PC-3 (cell line): Measurements from ENCODE around the gene SCN9A. TPM values are rescaled to one million over a fixed set of nuclear protein-coding genes. Genes with fewer than 3 reads are reported as not detected.

Source experiments
- ATAC-seq: fragments of 200-7000 bp; cut with Tn5 transposase; 2 replicates; pipeline ENCODE4 v1.9.1; 2020; ENCODE audit warnings: mild to moderate bottlenecking, moderate library complexity
- BruUV-seq: library from RNA; stranded (reverse); fragments of 400-500 nt; replicated peaks from 2 replicates; lab custom pipeline; 2021; lab: Mats Ljungman, UMichigan
- CTCF ChIA-PET: fragments of 300-600 bp; sonication (Branson Sonifier 250); formaldehyde crosslinking; loops from one replicate; lab custom pipeline; 2022; ENCODE audit warnings: antibody characterized with exemption; lab: Charles Lee
- POLR2A ChIA-PET: fragments of 300-600 bp; sonication (Branson Sonifier 250); formaldehyde crosslinking; loops from one replicate; lab custom pipeline; 2022; ENCODE audit warnings: antibody characterized with exemption; ENCODE audit not compliant: unreplicated experiment; lab: Charles Lee
- DNase-seq: peaks from one replicate; pipeline ENCODE4 v3.0.0-alpha.2; 2015
- H2AFZ ChIP-seq: fragments of 300-600 bp; sonication (generic); 2 replicates; pipeline ENCODE4 v1.6.0; 2016; ENCODE audit warnings: antibody characterized with exemption, low read length
- H3F3A ChIP-seq: fragments of 300-600 bp; sonication (generic); one replicate; pipeline ENCODE4 v1.6.0; 2017; ENCODE audit warnings: antibody characterized with exemption, low read length, control low read depth, mild to moderate bottlenecking; ENCODE audit not compliant: unreplicated experiment
- H3K27ac ChIP-seq: fragments of 300-600 bp; sonication (generic); 2 replicates; pipeline ENCODE4 v1.5.1; 2016; ENCODE audit warnings: mild to moderate bottlenecking, low read length
- H3K27me3 ChIP-seq: fragments of 300-600 bp; sonication (generic); 2 replicates; pipeline ENCODE4 v1.6.1; 2016; ENCODE audit warnings: low read length, mixed read lengths
- H3K36me3 ChIP-seq: fragments of 300-600 bp; sonication (generic); 2 replicates; pipeline ENCODE4 v1.6.1; 2016; ENCODE audit warnings: low read depth, mixed run types, low read length, mixed read lengths
- H3K4me1 ChIP-seq: fragments of 300-600 bp; sonication (generic); 2 replicates; pipeline ENCODE4 v1.5.1; 2016; ENCODE audit warnings: low read length; ENCODE audit not compliant: insufficient read depth
- H3K4me2 ChIP-seq: fragments of 300-600 bp; sonication (generic); 2 replicates; pipeline ENCODE4 v1.6.0; 2016; ENCODE audit warnings: low read length
- H3K4me3 ChIP-seq: fragments of 300-600 bp; sonication (generic); 2 replicates; pipeline ENCODE4 v1.5.1; 2016; ENCODE audit warnings: mild to moderate bottlenecking, low read length, mixed read lengths
- H3K79me2 ChIP-seq: fragments of 300-600 bp; sonication (generic); 2 replicates; pipeline ENCODE4 v1.6.1; 2017; ENCODE audit warnings: low read length, mixed read lengths
- H3K9ac ChIP-seq: fragments of 300-600 bp; sonication (generic); 2 replicates; pipeline ENCODE4 v1.6.0; 2016; ENCODE audit warnings: mild to moderate bottlenecking, low read length
- H3K9me2 ChIP-seq: fragments of 300-600 bp; sonication (generic); replicated peaks from 2 replicates; pipeline ENCODE4 v1.6.1; 2016; ENCODE audit warnings: mixed run types, low read length, mixed read lengths
- H3K9me3 ChIP-seq: fragments of 300-600 bp; sonication (generic); 2 replicates; pipeline ENCODE4 v1.6.1; 2016; ENCODE audit warnings: low read length, mixed read lengths
- H4K20me1 ChIP-seq: fragments of 300-600 bp; sonication (generic); 2 replicates; pipeline ENCODE4 v1.6.1; 2016; ENCODE audit warnings: low read length, mixed read lengths
- EZH2 ChIP-seq: fragments of 300-600 bp; sonication (generic); IDR thresholded peaks from one replicate; pipeline ENCODE4 v1.6.1; 2017; ENCODE audit warnings: antibody characterized with exemption, mild to moderate bottlenecking, low read length; ENCODE audit not compliant: unreplicated experiment
- EZH2phosphoT487 ChIP-seq: fragments of 300-600 bp; sonication (generic); IDR thresholded peaks from 2 replicates; pipeline ENCODE4 v1.6.1; 2018; ENCODE audit warnings: mild to moderate bottlenecking, antibody characterized with exemption, low read length, borderline replicate concordance
- intact Hi-C: fragments of 100-400 bp; cut with micrococcal nuclease; formaldehyde crosslinking; loops from 2 replicates; pipeline ENCODE4 v1.9.0; 2023
- total RNA-seq: library from RNA; depleted of rRNA; stranded (reverse); fragments of >200 nt; gene quantifications from 2 replicates; pipeline ENCODE4 v1.2.3, GENCODE V29; 2014
- TF ChIP-seq, protein P1 (sequence below): fragments of 300-600 bp; sonication (generic); conservative IDR thresholded peaks from 2 replicates; pipeline ENCODE4 v1.5.1; 2017; ENCODE audit warnings: antibody characterized with exemption, low read depth, mild to moderate bottlenecking, low read length

The SCN9A gene
- total RNA-seq, 1 experiment from 2014 or later, result 7.0 TPM

DNA sequence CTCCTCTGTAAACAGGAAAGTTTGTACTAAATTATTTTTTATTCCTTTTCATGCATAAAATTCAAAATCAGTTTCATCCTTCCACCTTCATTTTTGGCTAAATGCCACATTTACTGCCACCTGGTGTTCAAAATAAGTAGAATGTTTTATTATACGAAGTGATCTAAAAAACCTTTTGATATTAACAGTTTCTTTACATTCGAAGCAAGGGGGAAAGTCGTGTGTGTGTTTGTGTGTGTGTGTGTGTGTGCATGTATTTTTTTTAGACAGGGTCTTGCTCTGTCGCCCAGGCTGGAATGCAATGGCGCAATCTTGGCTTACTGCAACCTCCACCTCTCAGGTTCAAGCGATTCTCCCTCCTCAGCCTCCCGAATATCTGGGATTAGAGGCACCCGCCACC is 9.0 kb upstream of the SCN9A start:
- Histone ChIP-seq H3K79me2 (no peaks in the 10 kb centered on the region), H4K20me1 (no peaks in the 10 kb centered on the region), H3K27me3 (no peaks in the 10 kb centered on the region), H3K4me1 (no peaks in the 10 kb centered on the region), H3K9me3 (no peaks in the 10 kb centered on the region), H3K27ac (no peak overlapping the region), H3F3A (no peaks in the 10 kb centered on the region), H3K4me3 (no peak overlapping the region), H3K9me2 (no peaks in the 10 kb centered on the region), H3K36me3 (no peaks in the 10 kb centered on the region), H3K9ac (no peak overlapping the region), H3K4me2 (peak overlapping the region; percentile 42; the same call in 1 of the 2 replicates), H2AFZ (peak overlapping the region; percentile 41; the same call in 1 of the 2 replicates)
- CTCF ChIA-PET, result interaction anchor here (1.3 kb wide), 1 partner anchor 24 kb away, joined by 4 read pairs; no protein-coding TSS in a partner anchor
- DNase-seq (peak; percentile 85), ATAC-seq (peak; percentile 27; the same call in 1 of the 2 replicates)
- intact Hi-C loops, result loop anchor here (1.0 to 2.0 kb wide), 3 partner anchors 23 to 205 kb away; no protein-coding TSS in a partner anchor
- POLR2A ChIA-PET, result no interaction called here
- no TSS peak for BruUV-seq
- TF ChIP-seq EZH2phosphoT487, result no peak
- TF ChIP-seq EZH2, result no peak
- TF ChIP-seq, protein P1, sequence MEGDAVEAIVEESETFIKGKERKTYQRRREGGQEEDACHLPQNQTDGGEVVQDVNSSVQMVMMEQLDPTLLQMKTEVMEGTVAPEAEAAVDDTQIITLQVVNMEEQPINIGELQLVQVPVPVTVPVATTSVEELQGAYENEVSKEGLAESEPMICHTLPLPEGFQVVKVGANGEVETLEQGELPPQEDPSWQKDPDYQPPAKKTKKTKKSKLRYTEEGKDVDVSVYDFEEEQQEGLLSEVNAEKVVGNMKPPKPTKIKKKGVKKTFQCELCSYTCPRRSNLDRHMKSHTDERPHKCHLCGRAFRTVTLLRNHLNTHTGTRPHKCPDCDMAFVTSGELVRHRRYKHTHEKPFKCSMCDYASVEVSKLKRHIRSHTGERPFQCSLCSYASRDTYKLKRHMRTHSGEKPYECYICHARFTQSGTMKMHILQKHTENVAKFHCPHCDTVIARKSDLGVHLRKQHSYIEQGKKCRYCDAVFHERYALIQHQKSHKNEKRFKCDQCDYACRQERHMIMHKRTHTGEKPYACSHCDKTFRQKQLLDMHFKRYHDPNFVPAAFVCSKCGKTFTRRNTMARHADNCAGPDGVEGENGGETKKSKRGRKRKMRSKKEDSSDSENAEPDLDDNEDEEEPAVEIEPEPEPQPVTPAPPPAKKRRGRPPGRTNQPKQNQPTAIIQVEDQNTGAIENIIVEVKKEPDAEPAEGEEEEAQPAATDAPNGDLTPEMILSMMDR, result peak; percentile 85

DNA sequence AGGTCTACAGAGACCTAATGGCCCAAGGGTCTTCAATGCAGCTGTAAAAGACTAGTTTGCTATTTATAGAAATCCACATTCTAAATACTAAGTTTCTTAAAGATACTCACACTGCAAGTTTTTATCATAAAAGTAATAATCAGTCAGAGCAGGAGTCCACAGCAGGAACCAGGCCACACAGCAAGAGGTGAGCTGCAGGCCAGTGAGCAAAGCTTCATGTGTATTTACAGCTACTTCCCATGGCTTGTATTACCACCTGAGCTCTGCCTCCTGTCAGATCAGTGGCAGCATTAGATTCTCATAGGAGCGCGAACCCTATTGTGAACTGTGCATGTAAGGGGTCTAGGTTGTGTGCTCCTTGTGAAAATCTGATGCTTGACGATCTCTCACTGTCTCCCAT is 6.7 kb upstream of the SCN9A start:
- TF ChIP-seq EZH2, result no peak
- TF ChIP-seq EZH2phosphoT487, result no peak
- TF ChIP-seq, protein P1, result no peak
- intact Hi-C loops, result no loop called here
- ATAC-seq (no peak), DNase-seq (no peak)
- ChIA-PET CTCF (interaction anchor here (0.6 kb wide), 1 partner anchor 21 kb away, joined by 3 read pairs; no protein-coding TSS in a partner anchor), POLR2A (no interaction called here)
- no peaks in the 10 kb centered on the region for H3K36me3 ChIP-seq
- no peaks in the 10 kb centered on the region for H3K9me2 ChIP-seq
- H3F3A ChIP-seq, result no peaks in the 10 kb centered on the region
- H4K20me1 ChIP-seq, result no peaks in the 10 kb centered on the region
- H3K79me2 ChIP-seq, result no peaks in the 10 kb centered on the region
- H3K9me3 ChIP-seq, result no peaks in the 10 kb centered on the region
- H3K4me1 ChIP-seq, result no peaks in the 10 kb centered on the region
- no peak overlapping the region for H2AFZ ChIP-seq
- peaks cover 6% of the 10 kb centered on the region; the same call in 1 of the 2 replicates for H3K27me3 ChIP-seq
- H3K4me3 ChIP-seq, result no peak overlapping the region
- H3K9ac ChIP-seq, result no peak overlapping the region
- no TSS peak for BruUV-seq
- H3K27ac ChIP-seq, result no peak overlapping the region
- H3K4me2 ChIP-seq, result no peak overlapping the region

DNA sequence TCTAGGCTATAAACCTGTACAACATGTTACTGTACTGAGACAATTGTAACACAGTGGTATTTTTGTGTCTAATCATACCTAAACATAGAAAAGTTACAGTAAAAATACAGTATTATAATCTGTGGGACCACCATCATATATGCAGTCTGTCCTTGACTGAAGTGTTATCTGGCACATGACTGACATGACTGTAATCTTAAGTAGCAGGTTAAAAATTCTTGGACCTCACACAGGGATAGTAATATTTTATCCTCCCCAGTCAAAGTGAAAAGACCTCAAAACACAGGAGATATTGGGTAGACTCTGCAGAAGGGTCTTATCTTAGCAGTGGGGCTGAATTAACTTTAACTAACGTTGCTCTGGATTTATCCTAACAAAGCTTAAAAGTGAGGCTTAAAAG is 4.9 kb upstream of the SCN9A start:
- Histone ChIP-seq H2AFZ (no peak overlapping the region), H3K36me3 (no peaks in the 10 kb centered on the region), H3K4me2 (no peak overlapping the region), H3K9me3 (no peaks in the 10 kb centered on the region), H3K4me3 (no peak overlapping the region), H3K4me1 (no peaks in the 10 kb centered on the region), H3K27ac (no peak overlapping the region), H3K9me2 (no peaks in the 10 kb centered on the region), H3K27me3 (peaks cover 6% of the 10 kb centered on the region; the same call in 1 of the 2 replicates), H3K79me2 (no peaks in the 10 kb centered on the region), H3K9ac (no peak overlapping the region), H3F3A (no peaks in the 10 kb centered on the region), H4K20me1 (no peaks in the 10 kb centered on the region)
- ChIA-PET CTCF (interaction anchor here (0.5 kb wide), 1 partner anchor 39 kb away, joined by 3 read pairs; no protein-coding TSS in a partner anchor), POLR2A (no interaction called here)
- no peak for DNase-seq
- no peak for TF ChIP-seq EZH2
- TF ChIP-seq, protein P1, result no peak
- TF ChIP-seq EZH2phosphoT487, result no peak
- intact Hi-C loops, result no loop called here
- ATAC-seq, result no peak
- BruUV-seq, result no TSS peak
